Liver (tissue), 9 donors: ENCODE measurements around the gene TMEM91. TPM values are rescaled to one million over a fixed set of nuclear protein-coding genes. Genes with fewer than 3 reads are reported as not detected.
A peak's percentile ranks its signal among the peaks of the same experiment; 100 is the strongest.

Source experiments
- DNase-seq: peaks from one replicate; pipeline ENCODE4 v3.0.0-alpha.2; 2017; ENCODE audit warnings: low spot score
- H3K27ac ChIP-seq, 2 donors: one replicate each; pipeline ENCODE4 v1.7.0; 2013; ENCODE audit warnings: inconsistent platforms in 2 of 2, low read length in 2 of 2, control low read depth in 1 of 2, low read depth in 1 of 2, mild to moderate bottlenecking in 1 of 2
- H3K27me3 ChIP-seq, 4 donors: one replicate each; pipeline versions ENCODE4 v1.6.1 to v1.7.0; 2013; ENCODE audit warnings: low read length in 3 of 4, inconsistent platforms in 1 of 4, mild to moderate bottlenecking in 1 of 4, moderate library complexity in 1 of 4; ENCODE audit not compliant: control insufficient read depth in 4 of 4, insufficient read depth in 4 of 4
- H3K36me3 ChIP-seq, 4 donors: one replicate each; pipeline versions ENCODE4 v1.6.1 to v1.7.0; 2013; ENCODE audit warnings: low read length in 3 of 4, mild to moderate bottlenecking in 3 of 4, low read depth in 1 of 4, moderate library complexity in 1 of 4; ENCODE audit not compliant: control insufficient read depth in 4 of 4, insufficient read depth in 3 of 4
- H3K4me1 ChIP-seq, 4 donors: one replicate each; pipeline versions ENCODE4 v1.6.1 to v1.7.0; 2013; ENCODE audit warnings: low read length in 3 of 4, mild to moderate bottlenecking in 3 of 4, moderate library complexity in 1 of 4; ENCODE audit not compliant: control insufficient read depth in 4 of 4, insufficient read depth in 4 of 4
- H3K4me3 ChIP-seq, 3 donors: one replicate each; pipeline versions ENCODE4 v1.6.1 to v1.7.0; 2013; ENCODE audit warnings: low read length in 3 of 3, control low read depth in 1 of 3, low read depth in 1 of 3, mild to moderate bottlenecking in 1 of 3
- H3K9ac ChIP-seq, 2 donors: one replicate each; pipeline ENCODE4 v1.7.0; 2013; ENCODE audit warnings: low read length in 2 of 2, mild to moderate bottlenecking in 2 of 2, moderate library complexity in 2 of 2, control low read depth in 1 of 2, low read depth in 1 of 2
- H3K9me3 ChIP-seq, 4 donors: one replicate each; pipeline versions ENCODE4 v1.6.1 to v1.7.0; 2013; ENCODE audit warnings: low read length in 3 of 4; ENCODE audit not compliant: control insufficient read depth in 4 of 4
- ATF3 ChIP-seq: IDR thresholded peaks from 2 replicates; pipeline ENCODE4 v1.6.1; 2016; ENCODE audit warnings: antibody characterized with exemption
- EGR1 ChIP-seq, 2 donors: IDR thresholded peaks; 2 replicates each; pipeline ENCODE4 v1.6.1; 2016 to 2018; ENCODE audit warnings: antibody characterized with exemption in 2 of 2, low read depth in 2 of 2
- FOXA1 ChIP-seq: IDR thresholded peaks from 2 replicates; pipeline ENCODE4 v1.6.1; 2016; ENCODE audit warnings: antibody characterized with exemption
- FOXA2 ChIP-seq: IDR thresholded peaks from 2 replicates; pipeline ENCODE4 v1.6.1; 2016; ENCODE audit warnings: antibody characterized with exemption
- HNF4A ChIP-seq, 2 donors: conservative IDR thresholded peaks; 2 replicates each; pipeline ENCODE4 v1.6.1; 2016; ENCODE audit warnings: antibody characterized with exemption in 2 of 2, mild to moderate bottlenecking in 2 of 2
- HNF4G ChIP-seq: IDR thresholded peaks from 2 replicates; pipeline ENCODE4 v1.6.1; 2016; ENCODE audit warnings: antibody characterized with exemption
- JUND ChIP-seq, 2 donors: IDR thresholded peaks; 2 replicates each; pipeline ENCODE4 v1.6.1; 2016; ENCODE audit warnings: antibody characterized with exemption in 2 of 2
- NR2F2 ChIP-seq: IDR thresholded peaks from 2 replicates; pipeline ENCODE4 v1.6.1; 2016; ENCODE audit warnings: antibody characterized with exemption
- RAD21 ChIP-seq, 2 donors: IDR thresholded peaks; 2 replicates each; pipeline ENCODE4 v1.6.1; 2016; ENCODE audit warnings: antibody characterized with exemption in 2 of 2, mild to moderate bottlenecking in 2 of 2
- REST ChIP-seq: IDR thresholded peaks from 2 replicates; pipeline ENCODE4 v1.6.1; 2016; ENCODE audit warnings: antibody characterized with exemption, mild to moderate bottlenecking
- RXRA ChIP-seq, 2 donors: IDR thresholded peaks; 2 replicates each; pipeline ENCODE4 v1.6.1; 2017 to 2018; ENCODE audit warnings: antibody characterized with exemption in 2 of 2, mild to moderate bottlenecking in 1 of 2
- SP1 ChIP-seq: IDR thresholded peaks from 2 replicates; pipeline ENCODE4 v1.6.1; 2018; ENCODE audit warnings: antibody characterized with exemption, mild to moderate bottlenecking
- TAF1 ChIP-seq: conservative IDR thresholded peaks from 2 replicates; pipeline ENCODE4 v1.6.1; 2016; ENCODE audit warnings: antibody characterized with exemption, mild to moderate bottlenecking
- ZBTB33 ChIP-seq: IDR thresholded peaks from 2 replicates; pipeline ENCODE4 v1.6.1; 2016; ENCODE audit warnings: antibody characterized with exemption
- WGBS: extraction: QIAGEN DNeasy Blood & Tissue Kit; methylation state at CpG from one replicate; pipeline ENCODE4 v1.1.7; 2013; 5-methylcytosine and 5-hydroxymethylcytosine counted together
- polyA plus RNA-seq, 2 donors: library from polyadenylated mRNA; stranded (reverse) in 1 of 2; unstranded in 1 of 2; fragments of 200-250 nt in 1 of 2; fragments of >200 nt in 1 of 2; fragmentation: Nextera tagmentation in 1 of 2; extraction: Ambion mirVana in 1 of 2; gene quantifications; one replicate each; pipeline versions ENCODE4 v1.2.1 to v1.2.3, GENCODE V29; 2013 to 2015
- total RNA-seq, 2 donors: library from RNA; depleted of rRNA; stranded (reverse); fragments of >200 nt; gene quantifications; one replicate each; pipeline ENCODE4 v1.2.3, GENCODE V29; 2014
- TF ChIP-seq, protein P1 (sequence below): IDR thresholded peaks from 2 replicates; pipeline ENCODE4 v1.6.1; 2016; ENCODE audit warnings: antibody characterized with exemption
- TF ChIP-seq, protein P2 (sequence below): fragments of 150-350 bp; IDR thresholded peaks from 2 replicates; pipeline ENCODE4 v1.5.1; 2017; ENCODE audit warnings: improper control_type of control experiment, low read depth, low read length; ENCODE audit not compliant: missing input control
- donor health status: healthy.
- donor health status: healthy.
- donor health status: healthy.
- donor health status: healthy.
- donor health status: healthy.

Gene TMEM91
- total and polyA plus RNA-seq, 4 donors: 1.6 to 4.0 (median 2.9) TPM

- no peak for DNase-seq
- Histone ChIP-seq H3K4me3 (peak overlapping the region in 1 of 3 donors; percentile 22), H3K9me3 (no peaks in the 10 kb centered on the region), H3K9ac (no peak overlapping the region), H3K27me3 (no peaks in the 10 kb centered on the region), H3K36me3 (peaks cover 2 to 36% (median 8%) of the 10 kb centered on the region in 4 donors), H3K4me1 (peaks cover 0 to 20% (median 15%) of the 10 kb centered on the region in 4 donors), H3K27ac (peak overlapping the region; percentile 47 to 53)
- TF ChIP-seq ATF3: no peak
- no peak for TF ChIP-seq RXRA (IDR thresholded peaks at IDR 0.05)
- TF ChIP-seq, protein P1, sequence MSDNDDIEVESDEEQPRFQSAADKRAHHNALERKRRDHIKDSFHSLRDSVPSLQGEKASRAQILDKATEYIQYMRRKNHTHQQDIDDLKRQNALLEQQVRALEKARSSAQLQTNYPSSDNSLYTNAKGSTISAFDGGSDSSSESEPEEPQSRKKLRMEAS: no peak
- no peak for TF ChIP-seq ZBTB33
- no peak for TF ChIP-seq FOXA1
- no peak for TF ChIP-seq HNF4G
- no peak for TF ChIP-seq SP1
- no peak for TF ChIP-seq RAD21 (IDR thresholded peaks at IDR 0.05)
- TF ChIP-seq TAF1: no peak
- 54% methylated on average over 23 of the region's 23 CpGs for WGBS
These were observed 51.5 kb downstream of the TMEM91 start for GRCh38 chr19:41427647-41428480.

DNA sequence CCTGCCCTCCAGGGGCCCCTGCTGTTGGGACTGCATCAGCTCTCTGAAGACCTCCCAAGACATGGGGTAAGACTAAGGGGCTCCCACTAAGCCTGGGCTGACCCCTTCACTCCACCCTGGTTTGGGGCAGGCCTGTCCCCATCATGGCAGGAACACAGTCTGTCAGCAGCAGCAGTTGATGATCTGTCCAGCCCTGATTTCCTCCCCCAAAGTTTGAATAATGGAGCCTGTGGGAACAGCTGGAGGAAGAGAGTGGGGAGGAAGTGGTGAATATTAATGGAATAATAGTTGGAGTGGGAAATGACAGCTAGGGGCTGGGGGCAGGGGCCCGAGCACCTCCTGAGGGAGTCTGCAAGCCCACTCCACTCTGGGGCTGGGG, 52.1 kb downstream of the TMEM91 start:
- Histone ChIP-seq H3K4me3 (no peak overlapping the region), H3K9ac (no peak overlapping the region), H3K9me3 (no peaks in the 10 kb centered on the region), H3K4me1 (peaks cover 0 to 20% (median 15%) of the 10 kb centered on the region in 4 donors), H3K27me3 (no peaks in the 10 kb centered on the region), H3K36me3 (peaks cover 0 to 39% (median 6%) of the 10 kb centered on the region in 4 donors), H3K27ac (peak overlapping the region in 1 of 2 donors; percentile 47)
- DNase-seq: no peak
- WGBS: 85% methylated on average over 1 of the region's 1 CpG
- TF ChIP-seq ATF3: no peak
- no peak for TF ChIP-seq FOXA2
- TF ChIP-seq, protein P2, sequence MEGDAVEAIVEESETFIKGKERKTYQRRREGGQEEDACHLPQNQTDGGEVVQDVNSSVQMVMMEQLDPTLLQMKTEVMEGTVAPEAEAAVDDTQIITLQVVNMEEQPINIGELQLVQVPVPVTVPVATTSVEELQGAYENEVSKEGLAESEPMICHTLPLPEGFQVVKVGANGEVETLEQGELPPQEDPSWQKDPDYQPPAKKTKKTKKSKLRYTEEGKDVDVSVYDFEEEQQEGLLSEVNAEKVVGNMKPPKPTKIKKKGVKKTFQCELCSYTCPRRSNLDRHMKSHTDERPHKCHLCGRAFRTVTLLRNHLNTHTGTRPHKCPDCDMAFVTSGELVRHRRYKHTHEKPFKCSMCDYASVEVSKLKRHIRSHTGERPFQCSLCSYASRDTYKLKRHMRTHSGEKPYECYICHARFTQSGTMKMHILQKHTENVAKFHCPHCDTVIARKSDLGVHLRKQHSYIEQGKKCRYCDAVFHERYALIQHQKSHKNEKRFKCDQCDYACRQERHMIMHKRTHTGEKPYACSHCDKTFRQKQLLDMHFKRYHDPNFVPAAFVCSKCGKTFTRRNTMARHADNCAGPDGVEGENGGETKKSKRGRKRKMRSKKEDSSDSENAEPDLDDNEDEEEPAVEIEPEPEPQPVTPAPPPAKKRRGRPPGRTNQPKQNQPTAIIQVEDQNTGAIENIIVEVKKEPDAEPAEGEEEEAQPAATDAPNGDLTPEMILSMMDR: no peak

DNA sequence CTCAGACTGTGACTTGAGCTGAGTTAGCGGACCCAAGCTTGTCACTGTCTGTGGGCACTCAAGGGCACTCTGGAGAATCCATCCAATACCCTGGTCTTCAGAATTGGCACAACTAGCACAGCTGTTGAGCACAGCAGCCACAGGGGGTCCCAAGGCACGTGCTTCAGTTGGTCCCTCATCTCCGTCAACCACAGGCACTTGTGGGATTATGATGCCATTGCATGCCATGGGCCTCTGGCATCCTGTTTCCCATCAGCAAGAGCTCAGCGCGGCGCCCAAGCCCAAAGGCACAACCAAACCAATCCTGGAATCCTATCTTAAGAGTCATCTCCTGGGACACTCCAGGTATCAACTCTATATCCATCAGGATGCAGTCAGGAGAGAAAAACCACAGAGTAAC, 54.6 kb downstream of the TMEM91 start:
- Histone ChIP-seq H3K27me3 (no peaks in the 10 kb centered on the region), H3K9me3 (no peaks in the 10 kb centered on the region), H3K36me3 (peaks cover 0 to 20% (median 2%) of the 10 kb centered on the region in 4 donors), H3K27ac (no peak overlapping the region), H3K9ac (no peak overlapping the region), H3K4me1 (peaks cover 0 to 20% (median 15%) of the 10 kb centered on the region in 4 donors), H3K4me3 (no peak overlapping the region)
- DNase-seq: no peak
- 79% methylated on average over 6 of the region's 6 CpGs for WGBS
- TF ChIP-seq TAF1: no peak
- TF ChIP-seq NR2F2: no peak
- TF ChIP-seq, protein P2: no peak
- TF ChIP-seq FOXA1: no peak
- TF ChIP-seq HNF4A (conservative IDR thresholded peaks at IDR 0.05): no peak
- TF ChIP-seq JUND (IDR thresholded peaks at IDR 0.05): no peak
- TF ChIP-seq HNF4G: no peak
- no peak for TF ChIP-seq RAD21 (IDR thresholded peaks at IDR 0.05)
- TF ChIP-seq REST: no peak
- TF ChIP-seq SP1: no peak
- TF ChIP-seq EGR1 (IDR thresholded peaks at IDR 0.05; ENCODE audit: low read depth in 2 of 2): no peak
